ENCODE results near the gene RNF130. TPM values are rescaled to one million over a fixed set of nuclear protein-coding genes. Genes with fewer than 3 reads are reported as not detected.

RNF130 gene
- total and polyA plus RNA-seq, 9 of the 15 experiments (the other 6 are each of a cell fraction or from before 2014, with no cell fraction given), result 5.8 to 39.4 (median 27.1) TPM

- TF ChIP-seq GMEB1 (CRISPR knock-in tag; IDR thresholded peaks at IDR 0.05), result no peak
- TF ChIP-seq IRF9 (tag; IDR thresholded peaks at IDR 0.05), result no peak
- TF ChIP-seq ARID3A (IDR thresholded peaks at IDR 0.05; ENCODE audit: borderline replicate concordance, low read depth, low read length), result no peak
- TF ChIP-seq EGR1 (conservative IDR thresholded peaks at IDR 0.05), result no peak
- TF ChIP-seq FOXA3 (CRISPR knock-in tag; conservative IDR thresholded peaks at IDR 0.05 in 1 of 2, IDR thresholded peaks at IDR 0.05 in 1 of 2), result no peak
- TF ChIP-seq NFE2 (IDR thresholded peaks at IDR 0.05; ENCODE audit: low read depth), result peak; percentile 60; the same call in 1 of the 2 replicates
- no peak for TF ChIP-seq SRSF7 (optimal IDR thresholded peaks at IDR 0.05; ENCODE audit: low read depth, low read length)
- TF ChIP-seq PHB2 (IDR thresholded peaks at IDR 0.05; ENCODE audit: low read depth), result no peak
- TF ChIP-seq PHF8 (IDR thresholded peaks at IDR 0.05; ENCODE audit: borderline replicate concordance, low read length), result no peak
- peak in 1 of 2 experiments; percentile 71; a peak in 2 of 4 replicates for TF ChIP-seq RCOR1 (IDR thresholded peaks at IDR 0.05; ENCODE audit: borderline replicate concordance in 1 of 2, low read depth in 2 of 2, low read length in 2 of 2)
- TF ChIP-seq HMGXB4 (CRISPR knock-in tag; IDR thresholded peaks at IDR 0.05), result no peak
- no peak for TF ChIP-seq PHF20 (IDR thresholded peaks at IDR 0.05; ENCODE audit: partially characterized antibody)
- TF ChIP-seq TAF1 (IDR thresholded peaks at IDR 0.05; ENCODE audit: control insufficient read depth, extremely low read depth, insufficient read depth, low read length, severe bottlenecking), result no peak
- peak; percentile 24; the same call in 1 of the 2 replicates for TF ChIP-seq C11orf30 (IDR thresholded peaks at IDR 0.05; ENCODE audit: low read depth)
- no peak; the same call in 1 of the 2 replicates for TF ChIP-seq SMARCE1 (IDR thresholded peaks at IDR 0.05)
These were observed 31.1 kb upstream of the RNF130 start (continued) for GRCh38 chr5:180102636-180103035.
